ENCODE measurements around the gene ASIC3.
"Not testable (repeated sequence)": the region's sequence is repeated elsewhere in the genome, so short reads cannot be mapped to it uniquely, and the experiment has no call there.

ASIC3 gene

GRCh38 chr7:151025924-151026671 is 22.2 kb upstream of the ASIC3 start:
- H3K4me3 ChIP-seq (ENCODE audit: low read depth, low read length) = no peak overlapping the region
- DNase-seq (ENCODE audit: low read depth) = no peak
- no peak for TF ChIP-seq CTCF (IDR thresholded peaks at IDR 0.05; ENCODE audit: control insufficient read depth, extremely low read depth, insufficient read depth)

- not testable (repeated sequence) for DNase-seq (ENCODE audit: low read depth)
- peak overlapping the region; percentile 94 for H3K4me3 ChIP-seq (ENCODE audit: low read depth, low read length)
Measured at GRCh38 chr7:151026771-151027727, 21.3 kb upstream of the ASIC3 start.

- DNase-seq (ENCODE audit: low read depth) = not testable (repeated sequence)
- H3K4me3 ChIP-seq (ENCODE audit: low read depth, low read length) = peak overlapping the region; percentile 94
Measured at GRCh38 chr7:151027728-151028130, 20.6 kb upstream of the ASIC3 start.

GRCh38 chr7:151028131-151028947 is 20.0 kb upstream of the ASIC3 start, which contains the start of gene ABCB8:
Gene ABCB8 (plus strand): TSS chr7:151028450. CDS start chr7:151028516, 66 bp downstream.
- peak; percentile 99 for DNase-seq (ENCODE audit: low read depth)
- TF ChIP-seq CTCF (IDR thresholded peaks at IDR 0.05; ENCODE audit: control insufficient read depth, extremely low read depth, insufficient read depth) = peak; percentile 69

GRCh38 chr7:151028948-151029501 is 19.3 kb upstream of the ASIC3 start:
- H3K4me3 ChIP-seq (ENCODE audit: low read depth, low read length) = peak overlapping the region; percentile 94
- no peak for TF ChIP-seq CTCF (IDR thresholded peaks at IDR 0.05; ENCODE audit: control insufficient read depth, extremely low read depth, insufficient read depth)
- DNase-seq (ENCODE audit: low read depth) = no peak

More at GRCh38 chr7:151028131-151028947, 20.0 kb upstream of the ASIC3 start, which contains the start of gene ABCB8:
- H3K4me3 ChIP-seq (ENCODE audit: low read depth, low read length) = peak within 1 kb of the TSS; percentile 94

GRCh38 chr7:151031011-151031410 is 17.3 kb upstream of the ASIC3 start:
- no peak for DNase-seq (ENCODE audit: low read depth)
- no peak overlapping the region for H3K4me3 ChIP-seq (ENCODE audit: low read depth, low read length)
- no peak for TF ChIP-seq CTCF (IDR thresholded peaks at IDR 0.05; ENCODE audit: control insufficient read depth, extremely low read depth, insufficient read depth)
